AG09309 (cell line): ENCODE results near the gene ST6GALNAC2.
"Not testable (repeated sequence)": the region's sequence is repeated elsewhere in the genome, so short reads cannot be mapped to it uniquely, and the experiment has no call there.

Experiments
- DNase-seq: peaks from one replicate; pipeline ENCODE4 v3.0.0-alpha.2; 2010; ENCODE audit warnings: low read depth
- H3K4me3 ChIP-seq: 2 replicates; pipeline ENCODE4 v1.5.1; 2011; ENCODE audit warnings: mild to moderate bottlenecking, low read depth, low read length, moderate library complexity; ENCODE audit not compliant: control insufficient read depth
- CTCF ChIP-seq: IDR thresholded peaks from 2 replicates; pipeline ENCODE4 v1.5.1; 2011; ENCODE audit warnings: mild to moderate bottlenecking, low read depth, low read length, inconsistent platforms; ENCODE audit not compliant: insufficient read depth, control insufficient read depth; ENCODE audit errors: missing control alignments

Gene ST6GALNAC2

DNA sequence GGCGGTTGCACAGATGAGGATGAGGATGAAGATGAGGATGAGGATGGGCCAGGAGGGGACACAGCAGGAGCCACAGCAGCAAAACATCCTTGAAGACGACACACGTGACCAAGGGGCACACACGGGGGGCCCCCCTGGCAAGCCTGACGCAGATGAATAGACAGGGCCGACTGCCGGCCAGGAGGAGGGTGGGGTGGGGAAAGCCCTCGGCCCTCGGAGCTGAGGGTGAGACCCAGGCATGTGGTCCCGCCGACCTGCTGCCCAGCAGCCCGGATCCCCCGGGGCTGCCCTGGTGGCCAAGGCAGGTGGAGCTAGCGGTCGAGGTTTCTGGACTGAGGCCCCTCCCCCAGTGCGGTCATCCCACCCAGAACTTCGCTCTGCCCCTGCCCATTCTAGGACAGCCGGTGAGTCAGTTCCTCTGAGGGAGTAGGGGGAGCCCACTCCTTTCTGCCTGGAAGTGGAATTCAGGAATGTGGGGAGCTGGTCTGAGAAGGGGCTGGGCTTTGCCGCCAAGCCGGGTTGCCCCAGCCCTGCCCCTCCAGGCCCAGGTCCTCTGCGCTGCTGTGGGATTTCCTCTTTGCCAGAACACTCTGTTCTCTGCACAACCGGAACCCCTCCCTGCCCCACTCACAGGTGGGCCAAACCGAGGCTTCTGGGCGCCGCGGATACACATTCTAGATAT is 58.1 kb downstream of the ST6GALNAC2 start:
- H3K4me3 ChIP-seq = no peak overlapping the region; the same call in 1 of the 2 replicates
- peak; percentile 17 for TF ChIP-seq CTCF
- no peak for DNase-seq

DNA sequence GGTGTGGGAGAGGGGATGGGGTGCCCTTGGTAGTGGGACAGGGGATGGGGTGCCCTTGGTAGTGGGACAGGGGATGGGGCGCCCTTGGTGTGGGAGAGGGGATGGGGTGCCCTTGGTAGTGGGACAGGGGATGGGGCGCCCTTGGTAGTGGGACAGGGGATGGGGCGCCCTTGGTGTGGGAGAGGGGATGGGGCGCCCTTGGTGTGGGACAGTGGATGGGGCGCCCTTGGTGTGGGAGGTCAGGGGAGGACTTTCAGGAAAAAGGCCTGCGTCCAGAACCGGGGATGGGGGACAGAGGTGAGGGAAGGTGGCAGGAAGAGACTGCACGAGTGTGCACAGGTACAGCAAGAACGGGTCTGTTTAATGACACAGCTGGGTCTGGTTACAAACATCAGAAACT is 58.6 kb downstream of the ST6GALNAC2 start:
- not testable (repeated sequence) for DNase-seq, H3K4me3 ChIP-seq

GRCh38 chr17:76525513-76525833 is 60.2 kb downstream of the ST6GALNAC2 start:
- H3K4me3 ChIP-seq, DNase-seq: not testable (repeated sequence)

DNA sequence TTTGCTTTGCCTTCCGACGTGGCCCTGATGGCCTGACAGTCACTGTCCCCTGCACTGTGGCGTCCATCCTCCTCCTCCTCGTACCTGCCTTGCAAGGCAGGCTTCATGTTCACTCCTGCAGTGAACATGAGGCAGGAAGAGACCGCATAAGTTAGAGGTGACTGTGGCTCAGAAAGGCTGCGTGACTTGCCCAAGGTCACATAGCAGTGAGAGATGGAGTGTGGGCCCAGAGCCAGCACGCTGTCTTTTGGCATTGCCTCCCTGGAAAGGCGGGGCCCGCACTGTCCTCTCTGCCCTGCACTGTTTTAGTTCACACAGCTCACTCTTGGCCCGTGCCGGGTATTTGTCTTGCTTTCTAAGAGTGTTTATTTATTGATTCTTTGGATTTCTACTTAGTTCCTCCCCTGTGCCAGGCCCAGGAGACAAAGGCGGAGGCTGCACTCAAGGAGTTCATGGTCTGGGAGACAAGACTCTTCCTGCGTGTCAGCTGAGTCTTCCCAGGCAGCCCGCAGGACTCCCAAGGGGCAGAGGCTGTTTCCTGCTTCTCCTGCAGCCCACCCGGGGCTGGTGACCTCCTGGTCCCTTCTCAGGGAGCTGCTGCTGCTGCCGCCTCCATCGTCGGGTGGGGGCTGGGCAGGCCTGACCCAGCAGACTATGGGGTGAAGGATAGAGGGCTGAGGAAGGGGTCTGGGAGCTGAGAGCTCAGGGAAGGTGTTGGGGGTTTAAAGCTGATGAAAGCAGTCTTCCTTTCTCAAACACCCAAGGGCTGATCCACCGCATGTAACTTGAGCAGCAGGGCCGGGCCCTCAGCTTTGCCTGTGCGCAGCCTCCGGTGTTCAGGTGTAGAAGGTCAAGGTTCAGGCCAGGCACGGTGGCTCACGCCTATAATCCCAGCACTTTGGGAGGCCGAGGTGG is 60.8 kb downstream of the ST6GALNAC2 start:
- H3K4me3 ChIP-seq = no peak overlapping the region
- DNase-seq = no peak
- TF ChIP-seq CTCF = no peak

- TF ChIP-seq CTCF = peak; percentile 100
- H3K4me3 ChIP-seq = no peak overlapping the region
- DNase-seq = no peak
These were observed 62.3 kb downstream of the ST6GALNAC2 start for GRCh38 chr17:76523084-76524037.

GRCh38 chr17:76521683-76522082 is 64.0 kb downstream of the ST6GALNAC2 start:
- DNase-seq = not testable (repeated sequence)

DNA sequence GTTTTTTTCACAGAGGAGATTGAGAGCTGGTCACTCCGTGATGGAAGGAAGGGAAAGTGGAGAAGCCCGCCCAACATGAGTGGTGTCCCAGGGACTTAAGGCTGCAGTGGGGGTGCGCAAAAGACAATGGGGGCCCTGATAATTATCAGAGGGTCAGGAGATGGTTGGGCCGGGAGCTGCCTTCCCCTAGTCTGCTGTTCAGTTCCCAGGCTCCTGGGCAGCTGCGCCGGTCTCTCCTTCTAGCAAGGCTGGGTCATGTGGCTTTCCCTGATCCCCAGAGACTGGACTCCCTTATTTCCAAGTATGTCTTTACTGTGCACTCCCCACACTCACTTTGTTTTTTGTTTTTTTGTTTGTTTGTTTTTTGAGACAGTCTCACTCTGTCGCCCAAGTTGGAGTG is 64.4 kb downstream of the ST6GALNAC2 start:
- TF ChIP-seq CTCF = no peak
- no peak overlapping the region for H3K4me3 ChIP-seq
- no peak for DNase-seq

More at GRCh38 chr17:76521683-76522082, 64.0 kb downstream of the ST6GALNAC2 start:
- H3K4me3 ChIP-seq = not testable (repeated sequence)
